Brain microvascular endothelial cell (primary cell): ENCODE measurements around the gene POMC.
"Not testable (repeated sequence)": the region's sequence is repeated elsewhere in the genome, so short reads cannot be mapped to it uniquely, and the experiment has no call there.

ENCODE experiments used
- DNase-seq: peaks from one replicate; pipeline ENCODE4 v3.0.0-alpha.2; 2020
- H3K27ac ChIP-seq: fragments of 250-450 bp; sonication (Bioruptor Pico); 2 replicates; pipeline ENCODE4 v1.5.1; 2020; ENCODE audit warnings: mild to moderate bottlenecking, moderate library complexity
- H3K27me3 ChIP-seq: fragments of 250-450 bp; sonication (Bioruptor Pico); replicated peaks from 2 replicates; pipeline ENCODE4 v1.5.1; 2020; ENCODE audit warnings: mild to moderate bottlenecking
- H3K36me3 ChIP-seq: fragments of 250-450 bp; sonication (Bioruptor Pico); replicated peaks from 2 replicates; pipeline ENCODE4 v1.5.1; 2020; ENCODE audit warnings: mild to moderate bottlenecking
- H3K4me3 ChIP-seq: 2 replicates; pipeline ENCODE4 v1.5.1; 2011; ENCODE audit warnings: low read depth, mild to moderate bottlenecking, control low read depth, low read length, moderate library complexity
- in situ Hi-C: cut with HindIII; loops from 2 replicates; pipeline ENCODE4 v1.10.0; 2017; ENCODE audit warnings: low sequenced_read_pairs, low pct_ligation_motif_present
- TF ChIP-seq, protein P1 (sequence below): IDR thresholded peaks from 2 replicates; pipeline ENCODE4 v1.5.1; 2011; ENCODE audit warnings: low read depth, mild to moderate bottlenecking, moderate library complexity, low read length, control low read depth, inconsistent platforms; ENCODE audit errors: missing control alignments

Gene POMC

DNA sequence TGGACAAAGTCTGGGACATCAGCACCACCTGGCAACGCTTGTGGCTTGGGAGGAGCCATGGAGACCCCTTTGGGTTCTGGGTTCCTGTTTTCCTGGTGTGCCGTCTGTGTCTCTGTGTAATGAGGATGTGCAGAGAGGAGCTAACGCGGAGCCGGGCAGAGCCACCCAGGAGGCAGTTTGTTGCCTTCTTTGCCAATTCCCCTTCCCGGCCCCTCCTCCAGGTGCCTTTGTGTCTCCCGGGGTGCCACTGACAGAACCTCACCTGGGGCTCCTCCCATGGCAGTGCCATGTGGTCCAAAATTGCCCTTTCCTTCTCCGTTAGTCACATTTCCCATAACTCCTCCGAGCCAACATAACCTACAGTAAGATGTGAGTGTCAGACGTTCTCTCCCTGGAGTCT is 13.0 kb downstream of the POMC start:
- Histone ChIP-seq H3K4me3 (no peak overlapping the region), H3K27me3 (no peaks in the 10 kb centered on the region), H3K36me3 (no peaks in the 10 kb centered on the region), H3K27ac (no peak overlapping the region)
- DNase-seq, result no peak
- in situ Hi-C loops, result no loop called here
- TF ChIP-seq, protein P1, sequence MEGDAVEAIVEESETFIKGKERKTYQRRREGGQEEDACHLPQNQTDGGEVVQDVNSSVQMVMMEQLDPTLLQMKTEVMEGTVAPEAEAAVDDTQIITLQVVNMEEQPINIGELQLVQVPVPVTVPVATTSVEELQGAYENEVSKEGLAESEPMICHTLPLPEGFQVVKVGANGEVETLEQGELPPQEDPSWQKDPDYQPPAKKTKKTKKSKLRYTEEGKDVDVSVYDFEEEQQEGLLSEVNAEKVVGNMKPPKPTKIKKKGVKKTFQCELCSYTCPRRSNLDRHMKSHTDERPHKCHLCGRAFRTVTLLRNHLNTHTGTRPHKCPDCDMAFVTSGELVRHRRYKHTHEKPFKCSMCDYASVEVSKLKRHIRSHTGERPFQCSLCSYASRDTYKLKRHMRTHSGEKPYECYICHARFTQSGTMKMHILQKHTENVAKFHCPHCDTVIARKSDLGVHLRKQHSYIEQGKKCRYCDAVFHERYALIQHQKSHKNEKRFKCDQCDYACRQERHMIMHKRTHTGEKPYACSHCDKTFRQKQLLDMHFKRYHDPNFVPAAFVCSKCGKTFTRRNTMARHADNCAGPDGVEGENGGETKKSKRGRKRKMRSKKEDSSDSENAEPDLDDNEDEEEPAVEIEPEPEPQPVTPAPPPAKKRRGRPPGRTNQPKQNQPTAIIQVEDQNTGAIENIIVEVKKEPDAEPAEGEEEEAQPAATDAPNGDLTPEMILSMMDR, result no peak

DNA sequence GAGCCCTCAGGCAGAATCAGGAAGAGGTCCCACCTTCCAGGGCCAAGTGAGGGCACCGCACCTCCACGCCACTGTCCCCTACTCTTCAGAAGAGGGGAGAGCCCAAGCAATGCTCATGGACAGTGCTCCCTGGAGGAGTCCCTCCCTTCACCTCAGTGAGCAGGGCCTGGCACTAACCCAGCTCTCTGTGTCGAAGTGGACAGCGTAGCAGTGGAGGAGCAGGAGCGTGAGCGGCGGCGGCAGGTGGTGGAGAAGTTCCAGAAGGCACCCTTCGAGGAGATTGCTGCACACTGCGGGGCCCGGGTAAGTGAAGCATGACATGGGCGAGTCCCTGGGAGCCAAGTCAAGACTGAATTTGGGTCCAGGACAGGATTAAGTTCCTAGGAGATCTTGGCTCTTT is 16.7 kb downstream of the POMC start:
- Histone ChIP-seq H3K36me3 (no peaks in the 10 kb centered on the region), H3K4me3 (no peak overlapping the region), H3K27me3 (no peaks in the 10 kb centered on the region), H3K27ac (no peak overlapping the region)
- DNase-seq, result no peak
- in situ Hi-C loops, result no loop called here
- TF ChIP-seq, protein P1, result no peak

DNA sequence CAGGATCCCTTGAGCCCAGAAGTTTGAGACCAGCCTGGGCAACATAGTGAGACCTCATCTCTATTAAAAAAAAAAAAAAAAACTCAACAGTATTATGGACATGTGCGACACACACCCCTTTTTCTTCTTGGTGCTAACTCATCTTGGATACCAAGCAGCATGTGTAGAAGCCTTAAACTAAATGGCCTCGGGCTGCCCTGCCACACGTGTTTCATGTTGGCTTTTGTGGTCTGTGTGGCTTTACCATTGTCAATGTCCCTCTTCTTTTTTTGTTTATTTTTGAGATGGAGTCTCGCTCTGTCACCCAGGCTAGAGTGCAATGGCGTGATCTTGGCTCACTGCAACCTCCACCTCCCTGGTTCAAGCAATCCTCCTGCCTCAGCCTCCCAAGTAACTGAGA is 17.4 kb downstream of the POMC start:
- H3K4me3 ChIP-seq, H3K36me3 ChIP-seq, in situ Hi-C loops, H3K27me3 ChIP-seq, H3K27ac ChIP-seq, DNase-seq: not testable (repeated sequence)

DNA sequence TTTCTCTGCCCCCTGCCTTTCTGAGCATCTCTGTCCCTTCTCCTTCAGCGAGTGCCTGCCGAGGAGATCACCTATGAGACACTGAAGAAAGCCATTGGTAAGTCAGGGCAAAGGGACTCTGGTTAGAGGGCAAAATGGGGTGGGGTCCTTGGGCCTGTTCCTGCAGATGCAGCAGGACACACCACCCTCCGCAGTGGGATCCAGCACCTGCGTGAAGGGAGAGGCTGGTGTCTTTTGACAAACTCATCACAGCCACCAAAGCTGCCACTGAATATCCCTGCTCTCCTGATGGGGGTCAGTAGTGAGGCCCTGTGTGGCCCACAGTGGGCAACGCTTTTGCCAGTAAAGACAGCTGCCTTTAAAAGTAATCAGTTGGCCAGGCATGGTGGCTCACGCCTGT is 18.7 kb downstream of the POMC start:
- Histone ChIP-seq H3K27ac (no peak overlapping the region), H3K27me3 (no peaks in the 10 kb centered on the region), H3K36me3 (no peaks in the 10 kb centered on the region), H3K4me3 (no peak overlapping the region)
- TF ChIP-seq, protein P1, result no peak
- in situ Hi-C loops, result no loop called here
- no peak for DNase-seq

DNA sequence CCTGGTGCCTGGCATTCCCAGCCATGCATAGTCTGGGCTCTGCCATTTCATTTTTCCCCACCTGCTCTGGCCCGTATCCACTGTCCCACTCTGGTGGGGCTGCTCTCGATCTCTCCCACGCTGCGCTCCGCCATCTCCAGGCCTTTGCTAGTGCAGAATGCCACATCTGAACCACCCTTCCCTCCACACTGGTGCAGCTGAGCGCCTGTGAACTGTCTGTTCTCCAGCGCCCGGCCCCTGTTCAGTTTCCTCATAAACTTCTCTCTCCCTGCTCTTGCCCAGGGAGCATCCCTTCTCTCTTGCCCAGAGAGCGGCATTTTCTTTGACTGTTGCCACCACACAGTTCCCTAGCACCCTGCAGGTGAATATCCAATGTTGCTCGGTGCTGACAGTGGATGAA is 21.5 kb downstream of the POMC start:
- H3K27ac ChIP-seq, result no peak overlapping the region
- in situ Hi-C loops, result no loop called here
- no peak for DNase-seq
- H3K36me3 ChIP-seq, result no peaks in the 10 kb centered on the region
- no peaks in the 10 kb centered on the region for H3K27me3 ChIP-seq
- no peak overlapping the region for H3K4me3 ChIP-seq
- TF ChIP-seq, protein P1, result no peak

DNA sequence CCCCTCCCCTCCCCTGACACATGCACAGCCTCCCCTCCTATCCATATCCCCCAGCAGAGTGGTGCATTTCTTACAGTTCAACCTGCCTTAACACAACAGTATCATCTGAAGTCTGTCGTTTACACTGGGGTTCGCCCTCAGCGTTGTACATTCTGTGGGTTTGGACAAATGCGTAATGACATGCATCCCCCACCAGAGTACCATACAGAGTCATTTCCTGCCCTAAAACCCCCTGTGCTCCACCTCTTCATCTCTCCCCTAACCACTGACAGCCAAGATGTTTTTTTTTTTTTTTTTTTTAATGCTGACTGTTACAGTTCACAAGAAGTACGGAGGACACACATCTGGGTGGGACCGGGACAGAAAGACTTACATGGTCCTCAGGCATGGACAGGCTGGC is 22.6 kb downstream of the POMC start:
- in situ Hi-C loops, result no loop called here

More for the DNA sequence above, 22.6 kb downstream of the POMC start:
- Histone ChIP-seq H3K4me3 (no peak overlapping the region), H3K36me3 (no peaks in the 10 kb centered on the region), H3K27ac (no peak overlapping the region), H3K27me3 (no peaks in the 10 kb centered on the region)
- DNase-seq, result no peak
- TF ChIP-seq, protein P1, result no peak
